ENCODE results near the gene COL4A2.

COL4A2 gene

GRCh38 chr13:110414931-110415330, 107.8 kb downstream of the COL4A2 start:
- H3K27me3 ChIP-seq (ENCODE audit: insufficient read depth, low read depth) = no peaks in the 10 kb centered on the region
- no peak for TF ChIP-seq CTCF (conservative IDR thresholded peaks at IDR 0.05; ENCODE audit: low read depth, low read length)
- H3K4me1 ChIP-seq (ENCODE audit: low read depth, poor library complexity, severe bottlenecking) = peaks cover 18% of the 10 kb centered on the region
- no peak overlapping the region for H2AFZ ChIP-seq (ENCODE audit: low read depth)
- H3K27ac ChIP-seq = no peak overlapping the region
- no peaks in the 10 kb centered on the region for H3K36me3 ChIP-seq (ENCODE audit: insufficient read depth)
- H3K4me3 ChIP-seq (IDR thresholded peaks at IDR 0.05; ENCODE audit: insufficient read depth, low read depth, low read length) = no peak overlapping the region
- no peaks in the 10 kb centered on the region for H4K20me1 ChIP-seq (ENCODE audit: insufficient read depth)
- H3K79me2 ChIP-seq (ENCODE audit: insufficient read depth, low read depth) = no peaks in the 10 kb centered on the region
- H3K9ac ChIP-seq = no peak overlapping the region
- no peak overlapping the region for H3K4me2 ChIP-seq

GRCh38 chr13:110415669-110416068, 108.6 kb downstream of the COL4A2 start:
- H3K27ac ChIP-seq = no peak overlapping the region
- H3K4me1 ChIP-seq (ENCODE audit: low read depth, poor library complexity, severe bottlenecking) = peaks cover 18% of the 10 kb centered on the region
- H3K4me3 ChIP-seq (IDR thresholded peaks at IDR 0.05; ENCODE audit: insufficient read depth, low read depth, low read length) = no peak overlapping the region
- no peak for TF ChIP-seq CTCF (conservative IDR thresholded peaks at IDR 0.05; ENCODE audit: low read depth, low read length)
- H3K36me3 ChIP-seq (ENCODE audit: insufficient read depth) = no peaks in the 10 kb centered on the region
- H3K4me2 ChIP-seq = no peak overlapping the region
- no peaks in the 10 kb centered on the region for H4K20me1 ChIP-seq (ENCODE audit: insufficient read depth)
- no peaks in the 10 kb centered on the region for H3K79me2 ChIP-seq (ENCODE audit: insufficient read depth, low read depth)
- H2AFZ ChIP-seq (ENCODE audit: low read depth) = no peak overlapping the region
- no peaks in the 10 kb centered on the region for H3K27me3 ChIP-seq (ENCODE audit: insufficient read depth, low read depth)
- H3K9ac ChIP-seq = no peak overlapping the region

GRCh38 chr13:110416131-110417025, 109.3 kb downstream of the COL4A2 start:
- no peaks in the 10 kb centered on the region for H4K20me1 ChIP-seq (ENCODE audit: insufficient read depth)
- no peaks in the 10 kb centered on the region for H3K79me2 ChIP-seq (ENCODE audit: insufficient read depth, low read depth)
- H3K4me1 ChIP-seq (ENCODE audit: low read depth, poor library complexity, severe bottlenecking) = peaks cover 18% of the 10 kb centered on the region
- no peak for TF ChIP-seq CTCF (conservative IDR thresholded peaks at IDR 0.05; ENCODE audit: low read depth, low read length)
- H3K27ac ChIP-seq = no peak overlapping the region
- H3K27me3 ChIP-seq (ENCODE audit: insufficient read depth, low read depth) = no peaks in the 10 kb centered on the region
- peak overlapping the region; percentile 51; the same call in 1 of the 2 replicates for H3K4me2 ChIP-seq
- peak overlapping the region; percentile 4; the same call in 1 of the 2 replicates for H2AFZ ChIP-seq (ENCODE audit: low read depth)
- no peak overlapping the region for H3K4me3 ChIP-seq (IDR thresholded peaks at IDR 0.05; ENCODE audit: insufficient read depth, low read depth, low read length)
- no peak overlapping the region for H3K9ac ChIP-seq
- H3K36me3 ChIP-seq (ENCODE audit: insufficient read depth) = no peaks in the 10 kb centered on the region

GRCh38 chr13:110418944-110419343, 111.9 kb downstream of the COL4A2 start:
- Histone ChIP-seq H3K27me3 (ENCODE audit: insufficient read depth, low read depth) (no peaks in the 10 kb centered on the region), H3K4me2 (no peak overlapping the region), H3K79me2 (ENCODE audit: insufficient read depth, low read depth) (no peaks in the 10 kb centered on the region), H3K36me3 (ENCODE audit: insufficient read depth) (no peaks in the 10 kb centered on the region), H3K4me1 (ENCODE audit: low read depth, poor library complexity, severe bottlenecking) (peaks cover 18% of the 10 kb centered on the region), H3K27ac (no peak overlapping the region), H3K4me3 (IDR thresholded peaks at IDR 0.05; ENCODE audit: insufficient read depth, low read depth, low read length) (no peak overlapping the region), H2AFZ (ENCODE audit: low read depth) (no peak overlapping the region), H4K20me1 (ENCODE audit: insufficient read depth) (no peaks in the 10 kb centered on the region), H3K9ac (no peak overlapping the region)
- TF ChIP-seq CTCF (conservative IDR thresholded peaks at IDR 0.05; ENCODE audit: low read depth, low read length) = no peak
